NK-92 (cell line): ENCODE results near the gene ABI3BP.

ENCODE experiments used
- DNase-seq: peaks from one replicate; lab custom pipeline; 2025; ENCODE audit not compliant: unreplicated experiment; lab: John Stamatoyannopoulos, UW

The ABI3BP gene

DNA sequence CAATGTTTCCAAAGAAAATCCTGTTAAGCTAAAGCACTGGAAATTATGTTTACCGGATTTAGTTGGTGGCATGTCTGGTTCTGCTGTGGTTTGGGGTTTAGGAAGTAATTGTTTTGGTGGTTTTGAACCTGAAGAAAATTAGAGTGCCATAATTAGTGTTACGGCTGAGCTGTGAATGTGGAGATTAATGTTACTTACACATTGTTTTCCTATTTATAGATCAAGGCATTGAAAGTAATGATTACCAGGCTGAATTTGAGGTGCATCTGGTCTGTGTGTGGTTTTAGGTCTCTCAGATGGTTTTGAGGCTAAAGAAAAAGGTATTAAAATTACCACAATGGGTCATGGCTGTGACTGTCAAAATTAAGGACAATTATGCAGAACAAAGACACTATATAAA, 155.1 kb downstream of the ABI3BP start:
- no peak for DNase-seq

DNA sequence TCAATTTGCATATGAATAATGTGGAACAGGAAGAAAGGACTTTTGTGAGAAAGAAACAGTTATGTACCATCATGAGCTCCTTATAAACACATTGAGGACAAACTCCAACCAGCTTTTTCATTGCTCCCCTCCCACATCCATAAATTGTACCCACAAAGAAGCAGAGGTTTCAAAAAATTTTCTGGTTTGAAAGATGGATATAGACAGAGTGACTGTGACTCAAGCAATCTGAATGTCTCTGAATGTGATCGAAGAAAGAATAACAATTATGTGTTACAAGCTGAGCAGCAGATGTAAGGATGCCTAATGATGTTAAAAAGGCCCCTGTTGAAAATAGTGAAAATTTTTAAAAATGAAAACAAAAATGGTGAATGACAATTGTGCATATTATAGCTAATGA, 156.6 kb downstream of the ABI3BP start:
- no peak for DNase-seq

GRCh38 chr3:100834332-100834731, 158.9 kb downstream of the ABI3BP start:
- no peak for DNase-seq

DNA sequence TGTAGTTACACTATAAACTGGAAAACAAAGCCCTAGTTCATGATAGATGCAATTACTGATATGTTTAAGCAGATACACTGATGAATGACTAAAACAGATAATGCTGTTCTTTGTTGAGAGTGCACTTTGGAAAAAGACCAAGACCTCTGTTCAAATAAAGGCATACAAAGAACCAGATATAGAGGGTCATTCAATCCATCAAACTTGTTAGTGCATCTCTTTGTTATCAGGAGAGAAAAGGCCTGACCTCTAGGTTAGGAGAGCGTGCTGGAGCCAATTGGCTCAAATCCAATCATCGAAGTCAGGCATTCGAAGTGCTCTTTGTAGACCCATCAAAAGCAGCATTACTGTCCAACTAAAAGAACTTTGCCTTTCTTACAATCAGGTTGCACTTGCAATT, 159.7 kb downstream of the ABI3BP start:
- DNase-seq, result no peak

DNA sequence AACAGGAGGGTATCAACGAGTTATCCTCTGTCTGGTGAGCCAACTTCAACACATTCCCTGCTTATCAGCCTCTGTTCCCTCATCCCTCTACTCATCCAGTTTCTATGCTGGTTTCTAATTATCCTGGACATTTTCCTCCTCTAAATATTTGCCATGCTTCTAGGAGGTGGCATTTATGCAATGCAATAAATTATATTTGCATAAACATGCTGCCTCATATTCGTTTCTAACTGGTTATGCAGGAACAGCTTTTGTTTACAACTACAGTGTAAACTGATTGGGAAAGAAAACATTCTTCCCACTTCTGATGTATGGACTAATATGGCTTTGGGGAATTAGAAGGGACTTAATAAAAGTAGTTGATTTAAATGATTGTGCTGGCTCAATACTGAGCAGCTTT, 161.6 kb downstream of the ABI3BP start:
- no peak for DNase-seq

- no peak for DNase-seq
Observed at GRCh38 chr3:100830931-100831330, 162.3 kb downstream of the ABI3BP start.

- DNase-seq, result no peak
Observed at GRCh38 chr3:100825574-100825973, 167.6 kb downstream of the ABI3BP start.

- no peak for DNase-seq
Observed at GRCh38 chr3:100815583-100815982, 177.6 kb downstream of the ABI3BP start.

DNA sequence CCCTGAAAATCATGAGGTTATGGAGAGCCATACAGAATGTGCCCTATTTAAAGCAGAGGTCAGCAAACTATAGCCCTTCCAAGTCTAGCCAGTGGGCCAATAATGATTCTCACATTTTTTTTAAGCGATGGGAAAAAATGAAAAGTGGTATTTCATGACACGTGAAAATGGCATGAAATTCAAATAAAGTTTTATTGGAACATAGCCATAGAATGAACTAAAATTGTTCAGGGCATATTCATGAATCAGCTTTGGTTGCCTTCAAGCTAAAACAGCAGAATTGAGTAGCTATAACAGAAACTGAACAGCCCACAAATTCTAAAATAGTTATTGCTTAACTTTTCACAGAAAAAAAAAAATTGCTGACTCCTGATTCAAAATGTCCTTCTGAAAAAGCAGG, 179.4 kb downstream of the ABI3BP start:
- no peak for DNase-seq

GRCh38 chr3:100811779-100812507, 181.3 kb downstream of the ABI3BP start:
- DNase-seq, result no peak

- DNase-seq, result no peak
Observed at GRCh38 chr3:100810671-100811070, 182.6 kb downstream of the ABI3BP start.

DNA sequence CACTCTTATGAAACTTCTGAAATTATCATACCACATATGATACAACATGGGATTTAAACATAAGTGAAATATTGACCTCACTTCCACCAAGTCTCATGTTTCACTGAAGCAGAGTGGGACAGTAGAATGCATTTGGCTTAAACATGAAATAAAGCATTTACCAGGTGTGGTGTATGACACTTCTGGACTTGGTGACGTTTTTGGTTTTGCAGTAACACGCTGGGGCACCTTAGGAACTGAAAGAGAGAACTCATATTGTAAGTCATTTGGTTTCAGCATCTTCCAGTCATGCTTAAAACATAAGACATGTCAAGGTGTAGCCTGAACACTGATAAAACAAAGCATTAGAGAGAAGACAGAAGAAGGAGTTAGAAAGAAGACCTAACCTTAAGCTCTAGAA, 188.6 kb downstream of the ABI3BP start:
- DNase-seq, result no peak

DNA sequence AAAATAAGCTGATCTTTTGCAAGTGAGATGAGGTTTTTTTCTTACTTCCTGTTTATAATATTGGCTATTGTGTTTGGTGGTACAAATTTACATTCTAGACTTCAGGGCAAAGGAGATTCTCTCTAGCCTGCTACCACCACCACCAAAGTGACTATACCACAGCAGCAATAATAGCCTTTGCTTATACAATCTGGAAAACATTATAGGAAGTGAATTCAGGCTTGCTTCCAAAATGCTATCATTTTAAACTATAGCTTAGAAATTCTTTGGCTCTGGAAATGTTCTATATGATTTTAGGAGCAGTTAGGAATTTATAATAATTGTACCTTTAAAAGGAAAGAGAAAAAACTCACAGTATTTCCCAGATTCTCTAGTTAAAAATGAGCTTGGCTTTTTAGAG, 189.5 kb downstream of the ABI3BP start:
- DNase-seq, result no peak

DNA sequence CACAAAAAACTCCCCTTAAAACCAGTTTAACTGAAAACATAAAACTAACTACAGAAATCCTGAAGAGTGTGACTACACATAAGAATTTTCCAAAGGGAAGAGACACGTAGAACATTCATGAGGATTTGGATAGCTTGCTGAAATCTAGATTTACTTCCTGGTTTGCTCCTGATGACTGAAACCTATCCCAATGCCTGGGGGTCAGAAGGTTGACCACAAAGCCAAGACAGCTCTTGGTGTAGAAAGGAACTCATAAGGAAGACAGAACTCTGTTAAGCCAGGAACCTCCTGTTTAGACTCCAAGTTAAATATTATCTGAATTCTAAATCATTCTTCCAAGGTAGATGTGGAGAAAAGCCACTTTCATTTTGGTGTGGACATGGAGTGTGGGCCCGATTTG, 191.1 kb downstream of the ABI3BP start:
- DNase-seq, result no peak

GRCh38 chr3:100798012-100798411, 195.2 kb downstream of the ABI3BP start:
- no peak for DNase-seq

GRCh38 chr3:100796556-100796955, 196.7 kb downstream of the ABI3BP start:
- DNase-seq, result no peak

DNA sequence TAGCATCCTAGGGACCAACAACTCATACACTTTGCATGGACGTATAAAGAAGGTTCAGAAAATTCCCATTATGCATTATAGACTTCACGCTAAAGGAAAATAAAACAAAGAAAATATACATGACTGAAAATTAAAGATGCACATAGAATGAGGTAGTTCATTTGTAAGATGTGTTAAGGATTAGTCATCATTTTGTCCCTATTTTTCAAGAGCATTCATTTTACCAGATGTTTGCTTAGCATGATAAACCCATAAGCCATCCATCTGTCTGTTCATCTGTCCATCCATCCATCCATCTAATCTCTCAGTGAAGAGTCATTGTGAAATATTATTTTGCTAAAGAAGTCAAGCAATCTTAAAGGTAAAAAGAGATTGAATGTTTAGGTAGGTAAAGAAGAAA, 203.6 kb downstream of the ABI3BP start:
- DNase-seq, result no peak

GRCh38 chr3:100783619-100784018, 209.6 kb downstream of the ABI3BP start:
- no peak for DNase-seq

GRCh38 chr3:100782906-100783305, 210.3 kb downstream of the ABI3BP start:
- DNase-seq, result no peak

DNA sequence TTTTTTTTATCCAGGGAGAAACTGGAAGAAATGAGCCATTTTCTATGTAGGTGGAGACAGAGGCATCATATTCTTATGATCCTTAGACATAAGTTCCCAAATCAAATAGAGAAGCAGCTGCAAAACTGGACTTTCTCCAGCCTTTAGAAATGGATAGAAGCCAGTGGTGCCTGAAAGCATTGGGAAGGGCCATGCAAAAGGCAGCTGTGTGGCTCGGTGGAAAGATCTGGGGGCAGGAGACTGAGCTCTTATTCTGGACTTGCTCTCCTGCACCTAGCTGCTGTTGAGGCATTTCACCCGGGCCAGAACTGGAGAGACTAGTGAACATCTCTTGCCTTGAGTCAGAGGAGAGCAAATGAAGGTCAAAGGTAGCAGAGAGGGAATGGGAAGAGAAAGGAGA, 210.9 kb downstream of the ABI3BP start:
- DNase-seq, result no peak

DNA sequence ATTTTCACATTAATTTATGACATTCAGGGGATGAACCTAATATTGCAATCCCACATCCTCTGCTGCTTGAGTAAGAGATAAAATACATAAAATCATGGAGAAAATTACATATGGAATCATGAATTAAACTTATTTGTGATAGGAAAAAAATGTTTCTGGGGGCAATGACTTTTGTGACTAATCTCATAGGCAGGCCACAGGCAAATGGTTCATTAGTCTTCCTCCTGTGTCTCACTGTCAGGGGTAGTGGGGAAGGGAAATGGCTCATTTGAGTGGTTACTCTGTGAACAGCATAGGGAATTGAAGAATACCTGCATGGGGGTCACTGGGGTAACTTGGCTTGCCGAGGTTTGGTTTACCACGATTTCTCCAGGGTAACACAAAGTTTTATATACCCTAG, 211.9 kb downstream of the ABI3BP start:
- DNase-seq, result no peak

DNA sequence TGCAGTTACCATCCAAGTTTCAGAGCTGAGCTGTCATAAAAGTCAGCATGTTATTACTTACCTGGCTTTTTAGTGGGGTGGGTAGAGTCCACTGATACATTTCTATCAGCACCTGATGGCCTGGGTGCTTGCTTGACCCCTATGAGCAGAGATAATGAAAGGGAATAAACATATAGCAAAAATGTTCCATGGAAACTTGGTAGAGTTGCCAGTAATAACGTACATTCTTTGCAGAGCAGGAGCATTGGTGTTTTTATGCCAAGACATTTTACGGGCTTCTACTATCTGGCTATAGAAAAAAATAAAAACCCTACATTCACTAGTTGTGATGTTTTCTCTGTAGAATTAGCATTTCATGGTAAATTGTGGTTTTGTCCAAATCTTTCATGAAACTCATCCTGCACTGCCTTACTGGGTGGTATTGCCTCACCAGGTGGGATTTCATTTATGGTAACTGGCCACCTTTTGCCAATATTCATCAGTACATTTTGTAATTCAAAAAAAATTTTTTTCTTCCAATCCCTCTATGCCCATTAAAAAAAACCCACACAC, 213.1 kb downstream of the ABI3BP start:
- DNase-seq, result no peak

GRCh38 chr3:100779480-100779879, 213.7 kb downstream of the ABI3BP start:
- no peak for DNase-seq
